Neural progenitor cell (in vitro differentiated cells): ENCODE data around the gene PRMT5. TPM values are rescaled to one million over a fixed set of nuclear protein-coding genes. Genes with fewer than 3 reads are reported as not detected.

Experiments used
- DNase-seq: peaks from one replicate; pipeline ENCODE4 v3.0.0-alpha.2; 2016; ENCODE audit warnings: low spot score
- H2AFZ ChIP-seq: fragments of 200-600 bp; sonication (generic); replicated peaks from 2 replicates; pipeline ENCODE4 v1.6.1; 2016; ENCODE audit warnings: antibody characterized with exemption
- H3F3A ChIP-seq: fragments of 200-600 bp; sonication (generic); 2 replicates; pipeline ENCODE4 v1.6.1; 2016; ENCODE audit warnings: antibody characterized with exemption, low read depth
- H3K27ac ChIP-seq: fragments of 200-600 bp; sonication (generic); 2 replicates; pipeline ENCODE4 v1.5.1; 2016; ENCODE audit warnings: mild to moderate bottlenecking
- H3K27me3 ChIP-seq: fragments of 200-600 bp; sonication (generic); 2 replicates; pipeline ENCODE4 v1.6.1; 2016; ENCODE audit warnings: mild to moderate bottlenecking, moderate library complexity
- H3K36me3 ChIP-seq: fragments of 200-600 bp; sonication (generic); 2 replicates; pipeline ENCODE4 v1.5.1; 2016
- H3K4me1 ChIP-seq: fragments of 200-600 bp; sonication (generic); 2 replicates; pipeline ENCODE4 v1.6.1; 2016; ENCODE audit warnings: mixed run types
- H3K4me2 ChIP-seq: fragments of 200-600 bp; sonication (generic); 2 replicates; pipeline ENCODE4 v1.6.1; 2016
- H3K4me3 ChIP-seq: fragments of 200-600 bp; sonication (generic); 2 replicates; pipeline ENCODE4 v1.5.1; 2016
- H3K79me2 ChIP-seq: fragments of 200-600 bp; sonication (generic); 2 replicates; pipeline ENCODE4 v1.6.1; 2016; ENCODE audit warnings: low read depth
- H3K9ac ChIP-seq: fragments of 200-600 bp; sonication (generic); 2 replicates; pipeline ENCODE4 v1.6.1; 2016
- H3K9me3 ChIP-seq: fragments of 200-600 bp; sonication (generic); 2 replicates; pipeline ENCODE4 v1.5.1; 2016; ENCODE audit warnings: low read depth
- H4K20me1 ChIP-seq: fragments of 200-600 bp; sonication (generic); 2 replicates; pipeline ENCODE4 v1.6.1; 2016; ENCODE audit warnings: low read depth
- H3K27ac Mint-ChIP-seq: 3 replicates; pipeline ENCODE4 v1.8.0; 2021; ENCODE audit warnings: mixed read lengths
- H3K27me3 Mint-ChIP-seq: 2 replicates; pipeline ENCODE4 v1.8.0; 2022; ENCODE audit warnings: low read depth, mild to moderate bottlenecking, inconsistent platforms, moderate library complexity, mixed read lengths; ENCODE audit not compliant: insufficient read depth
- H3K36me3 Mint-ChIP-seq: 3 replicates; pipeline ENCODE4 v1.8.0; 2021; ENCODE audit warnings: mixed read lengths
- H3K4me1 Mint-ChIP-seq: 3 replicates; pipeline ENCODE4 v1.8.0; 2021; ENCODE audit warnings: mixed read lengths
- H3K4me3 Mint-ChIP-seq: 3 replicates; pipeline ENCODE4 v1.8.0; 2021; ENCODE audit warnings: mild to moderate bottlenecking, moderate library complexity, mixed read lengths
- H3K9me3 Mint-ChIP-seq: 3 replicates; pipeline ENCODE4 v1.8.0; 2020; ENCODE audit warnings: mixed read lengths
- EZH2 ChIP-seq: fragments of 200-600 bp; sonication (generic); IDR thresholded peaks from 2 replicates; pipeline ENCODE4 v1.6.1; 2017; ENCODE audit warnings: antibody characterized with exemption, mild to moderate bottlenecking, moderate library complexity
- EZH2phosphoT487 ChIP-seq: fragments of 200-600 bp; sonication (generic); IDR thresholded peaks from 2 replicates; pipeline ENCODE4 v1.6.1; 2017; ENCODE audit warnings: antibody characterized with exemption
- total RNA-seq: library from RNA; depleted of rRNA; stranded (reverse); fragments of >200 nt; gene quantifications from 2 replicates; pipeline ENCODE4 v1.2.3, GENCODE V29; 2015; ENCODE audit warnings: low replicate concordance
- TF ChIP-seq, protein P1 (sequence below): fragments of 200-600 bp; sonication (generic); IDR thresholded peaks from 2 replicates; pipeline ENCODE4 v1.5.1; 2017; ENCODE audit warnings: antibody characterized with exemption, mild to moderate bottlenecking

Gene PRMT5
- total RNA-seq, 1 donor from 2014 or later = 54.6 TPM

DNA sequence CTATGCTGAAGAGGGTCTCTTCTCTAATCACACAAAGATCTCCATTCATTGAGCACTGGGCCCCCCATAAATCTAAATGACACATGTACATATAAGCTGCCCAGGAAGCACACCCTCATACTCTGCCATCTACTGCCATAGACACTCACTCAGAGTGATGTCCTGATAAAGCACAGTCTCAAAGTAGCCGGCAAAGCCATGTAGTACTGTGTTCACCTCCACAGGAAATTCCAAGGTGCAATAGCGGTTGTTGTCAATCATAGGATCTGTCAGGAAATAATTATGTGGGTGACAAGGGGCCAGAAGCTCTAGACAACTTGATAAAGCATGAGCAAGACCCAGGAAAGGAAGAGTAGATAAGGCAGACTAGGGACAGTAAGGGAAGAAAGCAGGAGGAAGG, 6.9 kb downstream of the PRMT5 start:
- Histone ChIP-seq H4K20me1 (no peaks in the 10 kb centered on the region), H3K27me3 (no peaks in the 10 kb centered on the region), H3K9me3 (no peaks in the 10 kb centered on the region), H2AFZ (no peak overlapping the region), H3K4me3 (no peak overlapping the region), H3K27ac (no peak overlapping the region), H3K9ac (no peak overlapping the region), H3K79me2 (peaks cover 23% of the 10 kb centered on the region), H3K4me1 (peaks cover 10% of the 10 kb centered on the region), H3K4me2 (no peak overlapping the region), H3K36me3 (no peaks in the 10 kb centered on the region), H3F3A (peaks cover 27% of the 10 kb centered on the region)
- H3K36me3 Mint-ChIP-seq = peaks cover 52% of the 10 kb centered on the region
- no peaks in the 10 kb centered on the region for H3K9me3 Mint-ChIP-seq
- H3K27ac Mint-ChIP-seq = no peak overlapping the region
- peaks cover 12% of the 10 kb centered on the region for H3K27me3 Mint-ChIP-seq
- TF ChIP-seq EZH2 (no peak), EZH2phosphoT487 (no peak)
- no peak overlapping the region for H3K4me3 Mint-ChIP-seq
- no peak for DNase-seq
- H3K4me1 Mint-ChIP-seq = peaks cover 28% of the 10 kb centered on the region

DNA sequence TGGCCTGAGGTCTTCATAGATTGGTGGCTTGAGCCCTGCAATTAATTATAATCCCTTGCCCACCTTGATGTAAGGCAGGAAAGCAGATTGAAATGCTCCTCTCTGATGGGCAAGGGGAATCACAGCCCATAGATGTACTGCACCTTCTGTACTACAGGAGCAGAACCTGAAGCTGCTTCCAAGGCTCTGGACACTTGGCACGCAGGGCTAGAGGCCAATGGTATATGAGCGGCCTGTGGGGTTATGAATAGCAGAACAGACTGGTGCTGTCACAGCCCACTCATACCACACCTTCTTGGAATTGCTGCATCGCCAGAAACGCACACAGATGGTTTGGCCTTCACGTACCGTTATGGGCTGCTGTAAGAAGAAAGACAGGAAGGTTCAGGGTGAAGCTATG, 8.5 kb downstream of the PRMT5 start:
- Mint-ChIP-seq H3K36me3 (peaks cover 45% of the 10 kb centered on the region), H3K27ac (no peak overlapping the region), H3K4me1 (peaks cover 26% of the 10 kb centered on the region), H3K9me3 (no peaks in the 10 kb centered on the region), H3K27me3 (peaks cover 12% of the 10 kb centered on the region), H3K4me3 (no peak overlapping the region)
- Histone ChIP-seq H3K4me1 (peaks cover 10% of the 10 kb centered on the region), H3K4me3 (no peak overlapping the region), H3K36me3 (no peaks in the 10 kb centered on the region), H3K4me2 (no peak overlapping the region), H3K27me3 (no peaks in the 10 kb centered on the region), H3F3A (peaks cover 31% of the 10 kb centered on the region), H3K9ac (no peak overlapping the region), H3K27ac (no peak overlapping the region), H3K79me2 (peaks cover 30% of the 10 kb centered on the region), H4K20me1 (no peaks in the 10 kb centered on the region), H2AFZ (no peak overlapping the region), H3K9me3 (no peaks in the 10 kb centered on the region)
- DNase-seq = no peak
- no peak for TF ChIP-seq EZH2
- TF ChIP-seq EZH2phosphoT487 = no peak

DNA sequence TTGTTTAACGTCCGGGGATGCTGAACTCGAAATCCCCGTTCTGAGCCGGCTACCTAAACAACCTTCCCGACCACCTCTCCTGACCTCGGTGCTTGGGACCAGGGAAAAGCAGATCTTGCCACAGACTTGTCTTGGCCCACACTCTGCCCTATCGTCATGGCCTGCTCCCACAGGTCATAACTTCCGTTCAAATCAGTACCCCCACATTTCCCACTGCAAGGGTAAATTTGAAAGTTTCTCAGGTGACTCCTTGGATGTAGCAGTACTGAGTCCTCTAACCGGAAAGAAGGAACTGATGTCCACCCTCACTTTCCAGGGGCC, 9.6 kb downstream of the PRMT5 start:
- H3K9me3 ChIP-seq = no peaks in the 10 kb centered on the region
- H3K36me3 Mint-ChIP-seq = peaks cover 44% of the 10 kb centered on the region
- H3K4me1 Mint-ChIP-seq = peaks cover 26% of the 10 kb centered on the region
- peak overlapping the region; percentile 35 for H3K4me3 ChIP-seq
- peak overlapping the region; percentile 71 for H3K4me2 ChIP-seq
- peak overlapping the region; percentile 51 for H3K27ac ChIP-seq
- peak overlapping the region; percentile 98 for H3K4me3 Mint-ChIP-seq
- H2AFZ ChIP-seq = no peak overlapping the region
- peaks cover 31% of the 10 kb centered on the region for H3F3A ChIP-seq
- H3K27me3 ChIP-seq = no peaks in the 10 kb centered on the region
- H3K27me3 Mint-ChIP-seq = peaks cover 12% of the 10 kb centered on the region
- H3K9ac ChIP-seq = no peak overlapping the region
- no peaks in the 10 kb centered on the region for H3K36me3 ChIP-seq
- TF ChIP-seq EZH2phosphoT487 = no peak
- TF ChIP-seq EZH2 = no peak
- TF ChIP-seq, protein P1, sequence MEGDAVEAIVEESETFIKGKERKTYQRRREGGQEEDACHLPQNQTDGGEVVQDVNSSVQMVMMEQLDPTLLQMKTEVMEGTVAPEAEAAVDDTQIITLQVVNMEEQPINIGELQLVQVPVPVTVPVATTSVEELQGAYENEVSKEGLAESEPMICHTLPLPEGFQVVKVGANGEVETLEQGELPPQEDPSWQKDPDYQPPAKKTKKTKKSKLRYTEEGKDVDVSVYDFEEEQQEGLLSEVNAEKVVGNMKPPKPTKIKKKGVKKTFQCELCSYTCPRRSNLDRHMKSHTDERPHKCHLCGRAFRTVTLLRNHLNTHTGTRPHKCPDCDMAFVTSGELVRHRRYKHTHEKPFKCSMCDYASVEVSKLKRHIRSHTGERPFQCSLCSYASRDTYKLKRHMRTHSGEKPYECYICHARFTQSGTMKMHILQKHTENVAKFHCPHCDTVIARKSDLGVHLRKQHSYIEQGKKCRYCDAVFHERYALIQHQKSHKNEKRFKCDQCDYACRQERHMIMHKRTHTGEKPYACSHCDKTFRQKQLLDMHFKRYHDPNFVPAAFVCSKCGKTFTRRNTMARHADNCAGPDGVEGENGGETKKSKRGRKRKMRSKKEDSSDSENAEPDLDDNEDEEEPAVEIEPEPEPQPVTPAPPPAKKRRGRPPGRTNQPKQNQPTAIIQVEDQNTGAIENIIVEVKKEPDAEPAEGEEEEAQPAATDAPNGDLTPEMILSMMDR = no peak
- no peaks in the 10 kb centered on the region for H4K20me1 ChIP-seq
- H3K27ac Mint-ChIP-seq = peak overlapping the region; percentile 100
- DNase-seq = no peak
- peaks cover 10% of the 10 kb centered on the region for H3K4me1 ChIP-seq
- H3K9me3 Mint-ChIP-seq = no peaks in the 10 kb centered on the region
- H3K79me2 ChIP-seq = peaks cover 41% of the 10 kb centered on the region

GRCh38 chr14:22918804-22919600, 10.2 kb downstream of the PRMT5 start, which contains the start of gene RBM23:
Gene RBM23, minus strand, starts transcription at chr14:22919149.
- H3K9ac ChIP-seq = peak within 1 kb of the TSS; percentile 83
- peak; percentile 100 for DNase-seq
- peaks cover 47% of the 10 kb centered on the region for H3K79me2 ChIP-seq
- no peaks in the 10 kb centered on the region for H3K36me3 ChIP-seq
- H3K4me2 ChIP-seq = peak within 1 kb of the TSS; percentile 77
- no peaks in the 10 kb centered on the region for H4K20me1 ChIP-seq
- H3K36me3 Mint-ChIP-seq = peaks cover 42% of the 10 kb centered on the region
- H3K9me3 ChIP-seq = no peaks in the 10 kb centered on the region
- no peaks in the 10 kb centered on the region for H3K9me3 Mint-ChIP-seq
- H3K4me3 ChIP-seq = peak within 1 kb of the TSS; percentile 76
- H3K4me1 ChIP-seq = peaks cover 10% of the 10 kb centered on the region
- H3K27me3 Mint-ChIP-seq = peaks cover 12% of the 10 kb centered on the region
- peak within 1 kb of the TSS; percentile 98 for H3K4me3 Mint-ChIP-seq
- peak within 1 kb of the TSS; percentile 100 for H3K27ac Mint-ChIP-seq
- H3K4me1 Mint-ChIP-seq = peaks cover 26% of the 10 kb centered on the region
- H3F3A ChIP-seq = peaks cover 31% of the 10 kb centered on the region
- TF ChIP-seq, protein P1 = no peak
- TF ChIP-seq EZH2 (no peak), EZH2phosphoT487 (no peak)
- H3K27ac ChIP-seq = peak within 1 kb of the TSS; percentile 98
- H2AFZ ChIP-seq = peak within 1 kb of the TSS; percentile 92
- no peaks in the 10 kb centered on the region for H3K27me3 ChIP-seq
